Stimulated activated CD4-positive, alpha-beta T cell treated with anti-CD3 and anti-CD28 coated beads, Interleukin-1b, Interleukin-23, amount 100 ng/mL, for 4 hours (primary cell): ENCODE results near the gene TTC3.
"Not testable (repeated sequence)": the region's sequence is repeated elsewhere in the genome, so short reads cannot be mapped to it uniquely, and the experiment has no call there.

Experiments used
- DNase-seq, 2 donors: peaks; one replicate each; pipeline ENCODE4 v3.0.0-alpha.2; 2020; ENCODE audit warnings: low read depth in 2 of 2

The TTC3 gene

DNA sequence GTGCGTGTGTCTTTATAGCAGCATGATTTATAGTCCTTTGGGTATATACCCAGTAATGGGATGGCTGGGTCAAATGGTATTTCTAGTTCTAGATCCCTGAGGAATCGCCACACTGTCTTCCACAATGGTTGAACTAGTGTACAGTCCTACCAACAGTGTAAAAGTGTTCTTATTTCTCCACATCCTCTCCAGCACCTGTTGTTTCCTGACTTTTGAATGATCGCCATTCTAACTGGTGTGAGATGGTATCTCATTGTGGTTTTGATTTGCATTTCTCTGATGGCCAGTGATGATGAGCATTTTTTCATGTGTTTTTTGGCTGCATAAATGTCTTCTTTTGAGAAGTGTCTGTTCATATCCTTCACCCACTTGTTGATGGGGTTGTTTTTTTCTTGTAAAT, 149.2 kb downstream of the TTC3 start:
- not testable (repeated sequence) for DNase-seq

DNA sequence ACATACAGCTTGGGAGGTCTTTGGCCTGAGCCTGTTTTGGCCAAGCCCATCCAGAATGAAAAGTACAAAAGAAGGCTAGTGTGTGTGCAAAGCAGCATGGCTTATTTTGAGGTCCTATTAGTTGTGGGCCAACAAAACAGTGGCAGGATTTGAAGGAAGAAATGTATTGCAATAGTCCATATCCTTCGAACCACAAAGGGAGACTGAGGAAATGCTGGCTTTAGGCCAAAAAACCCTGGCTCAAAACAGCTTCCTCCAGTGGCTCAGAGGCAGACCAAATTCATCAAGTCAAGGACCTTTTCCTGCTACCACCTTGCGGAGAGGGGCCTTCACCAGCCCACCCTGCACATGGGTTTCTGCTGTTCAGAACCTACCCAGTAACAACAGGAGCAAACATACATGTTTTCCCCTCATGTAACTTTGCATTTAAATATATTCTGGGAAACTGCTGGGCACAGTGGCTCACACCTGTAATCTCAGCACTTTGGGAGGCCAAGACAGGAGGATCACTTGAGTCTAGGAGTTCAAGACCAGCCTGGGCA, 150.8 kb downstream of the TTC3 start:
- DNase-seq, result no peak

DNA sequence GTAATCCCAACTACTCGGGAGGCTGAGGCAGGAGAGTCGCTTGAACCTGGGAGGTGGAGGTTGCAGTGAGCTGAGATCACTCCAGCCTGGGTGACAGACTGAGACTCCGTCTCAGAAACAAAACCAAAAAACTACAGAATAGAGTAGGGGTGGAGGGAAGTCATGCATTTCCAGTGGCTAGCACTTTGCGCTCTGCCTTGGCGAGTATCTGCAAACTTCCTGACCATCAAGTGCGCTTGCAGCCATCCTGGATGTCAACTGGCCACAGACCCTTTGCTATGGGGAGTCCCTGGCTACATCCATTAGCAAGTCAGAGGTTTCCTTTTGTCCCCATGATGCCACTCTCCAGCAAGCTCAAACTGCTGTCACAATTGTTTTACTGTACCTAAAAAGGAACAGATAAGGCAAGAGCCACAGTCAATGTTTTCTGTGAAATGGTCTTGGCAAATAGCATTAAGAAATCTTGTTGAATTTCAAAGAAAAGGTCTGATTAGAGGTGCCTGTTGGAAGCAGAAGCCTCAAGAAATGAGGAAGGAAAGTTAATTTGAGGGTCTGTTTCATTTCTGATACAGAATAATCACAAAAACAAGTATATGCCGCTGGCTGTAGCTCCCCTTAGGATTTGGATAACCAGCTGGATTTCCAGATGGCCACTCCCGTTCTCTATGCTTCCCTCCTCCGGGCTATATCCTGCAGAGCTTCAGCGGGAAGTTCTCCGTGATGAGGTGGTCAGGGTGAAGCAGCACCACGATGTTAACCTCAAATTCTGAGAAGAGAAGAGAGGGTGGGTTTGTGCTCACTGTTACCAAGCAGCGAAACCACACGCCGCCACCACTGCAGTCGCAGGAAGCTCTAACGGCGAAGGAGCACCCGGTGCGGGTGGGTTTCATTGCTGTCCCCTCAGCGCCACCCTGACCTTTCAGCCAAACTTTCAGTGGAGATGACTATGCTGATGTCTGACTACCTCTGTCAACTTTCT, 152.1 kb downstream of the TTC3 start:
- DNase-seq, result peak; percentile 15 to 19

DNA sequence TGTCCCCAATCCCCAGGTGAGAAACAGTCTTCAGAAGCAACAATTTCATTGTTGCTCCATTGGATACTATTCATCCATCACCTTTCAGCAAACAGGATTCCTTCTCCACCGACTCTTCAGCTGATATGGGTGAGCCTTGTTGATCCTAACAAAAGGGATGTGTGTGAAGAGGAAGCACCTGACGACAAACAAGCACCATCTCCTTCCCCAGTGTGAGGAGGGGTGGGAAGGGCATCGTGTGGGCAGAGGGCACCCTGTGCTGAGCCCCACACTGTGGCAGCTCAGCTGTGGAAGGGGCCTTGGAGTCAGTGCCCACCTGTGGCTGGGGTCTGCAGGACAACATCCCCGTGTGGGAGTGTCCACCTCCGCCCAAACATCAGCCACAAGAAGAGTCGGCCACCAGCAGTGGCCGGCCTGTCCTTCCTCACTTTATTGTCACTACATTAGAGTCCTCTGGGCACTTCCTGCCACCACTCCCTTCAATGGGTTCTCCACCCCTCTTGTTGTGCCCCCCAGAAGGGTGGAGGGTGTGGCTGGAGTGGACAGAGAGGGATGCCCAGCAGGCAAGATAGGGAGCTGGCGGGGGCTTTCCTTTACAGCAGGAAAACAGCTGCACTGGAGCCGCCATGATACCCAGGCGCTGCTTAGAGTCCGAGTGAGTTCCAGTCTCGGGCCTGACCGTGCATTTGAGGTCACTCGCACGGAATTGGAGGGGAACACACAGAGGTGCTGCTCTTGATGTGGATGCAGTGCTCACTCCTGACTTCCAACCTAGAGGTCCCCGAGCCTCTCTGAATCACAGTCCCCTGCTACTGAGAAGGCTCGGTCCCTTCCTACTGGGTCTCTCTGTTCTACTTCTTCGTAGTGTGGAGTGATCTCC, 153.2 kb downstream of the TTC3 start:
- DNase-seq, result no peak

- DNase-seq, result no peak
Observed at GRCh38 chr21:37227071-37228002, 154.3 kb downstream of the TTC3 start.

DNA sequence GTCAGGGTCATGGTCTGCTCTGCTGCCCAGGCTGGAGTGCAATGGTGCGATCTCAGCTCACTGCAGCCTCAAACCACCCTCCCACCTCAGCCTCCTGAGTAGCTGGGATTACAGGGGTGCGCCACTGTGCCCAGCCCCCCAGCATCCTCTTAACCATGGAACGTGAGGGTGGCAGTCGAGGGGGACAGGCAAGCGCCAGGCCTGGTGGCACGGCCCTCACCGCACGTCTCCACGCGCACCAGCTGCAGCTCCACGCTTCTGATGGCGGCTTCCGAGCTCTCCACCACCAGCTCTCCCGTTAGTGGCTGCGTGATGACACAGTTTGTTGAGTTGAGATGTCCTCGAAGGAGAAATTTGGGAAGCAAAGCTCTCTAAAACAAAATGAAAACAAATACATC, 154.9 kb downstream of the TTC3 start:
- DNase-seq, result no peak

DNA sequence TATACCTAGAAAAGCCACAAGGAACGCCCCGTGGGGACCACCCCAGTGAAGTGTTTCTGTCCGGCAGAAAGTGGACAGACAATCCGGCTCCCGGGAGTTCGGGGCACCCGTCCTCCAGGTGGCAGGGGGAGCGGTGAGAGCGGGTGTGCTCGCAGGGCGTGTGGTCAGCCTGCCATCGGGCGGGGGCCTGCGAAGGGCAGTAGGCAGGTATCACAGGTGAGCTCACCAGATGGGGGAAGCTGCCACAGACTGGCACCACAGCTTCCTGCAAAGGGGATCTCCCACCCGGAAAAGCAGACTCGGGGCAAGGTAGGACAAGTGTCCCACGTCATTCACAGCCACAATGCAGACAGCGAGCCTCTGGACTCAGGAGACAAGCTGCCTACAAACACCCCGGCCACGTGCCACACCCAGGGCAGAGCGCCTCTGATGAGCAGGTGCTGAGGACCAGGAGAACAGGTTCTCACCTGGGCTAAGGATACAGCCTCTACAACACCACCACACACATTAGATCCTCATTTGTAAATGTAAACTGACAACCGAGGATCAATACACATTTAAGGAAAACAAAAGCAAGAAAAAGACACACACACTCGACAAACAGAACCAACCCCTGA, 157.7 kb downstream of the TTC3 start:
- no peak for DNase-seq

DNA sequence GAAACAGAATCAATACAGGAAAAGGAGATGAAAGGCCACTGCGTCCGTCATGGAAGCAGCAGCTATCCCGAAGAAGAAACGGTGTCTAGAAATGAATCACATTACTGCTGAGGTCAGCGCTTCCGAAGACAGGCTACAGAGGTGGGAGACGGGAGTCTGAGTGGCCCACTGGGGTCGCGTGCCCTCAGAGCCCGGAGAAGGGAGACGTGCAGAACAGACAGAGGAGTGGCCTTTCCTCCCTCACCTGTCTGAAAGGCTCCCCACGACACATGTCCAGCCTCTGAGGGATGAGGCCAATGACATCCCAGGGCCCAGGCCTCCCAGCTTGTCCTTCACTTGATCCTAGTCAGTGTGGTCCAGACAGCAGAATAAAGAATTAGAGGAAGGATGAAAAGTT, 158.2 kb downstream of the TTC3 start:
- no peak for DNase-seq

GRCh38 chr21:37231671-37232070, 158.6 kb downstream of the TTC3 start:
- no peak for DNase-seq

GRCh38 chr21:37232274-37233018, 159.4 kb downstream of the TTC3 start:
- DNase-seq, result no peak

- DNase-seq, result no peak
Observed at GRCh38 chr21:37233551-37234146, 160.6 kb downstream of the TTC3 start.

- no peak for DNase-seq
Observed at GRCh38 chr21:37237346-37237745, 164.3 kb downstream of the TTC3 start.

- no peak for DNase-seq
Observed at GRCh38 chr21:37237764-37238163, 164.7 kb downstream of the TTC3 start.

DNA sequence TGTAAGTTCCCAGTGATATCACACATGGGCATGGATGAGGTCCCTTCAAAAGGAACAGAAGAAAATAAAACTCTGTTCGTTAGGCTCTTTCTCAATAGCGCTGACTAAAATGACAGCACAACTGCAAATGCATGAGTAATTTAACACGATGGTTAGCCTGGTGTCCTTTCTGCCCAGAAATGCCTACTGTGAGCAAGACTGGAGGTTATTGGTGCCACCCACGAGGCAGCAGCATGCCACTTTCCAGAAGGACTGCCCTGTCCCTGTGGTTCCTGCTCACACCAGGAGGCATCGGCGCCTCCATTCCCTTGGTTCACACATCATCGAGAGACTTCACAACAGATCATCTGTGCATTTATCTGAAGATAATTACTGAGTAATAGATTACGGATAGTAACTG, 167.9 kb downstream of the TTC3 start:
- no peak for DNase-seq

DNA sequence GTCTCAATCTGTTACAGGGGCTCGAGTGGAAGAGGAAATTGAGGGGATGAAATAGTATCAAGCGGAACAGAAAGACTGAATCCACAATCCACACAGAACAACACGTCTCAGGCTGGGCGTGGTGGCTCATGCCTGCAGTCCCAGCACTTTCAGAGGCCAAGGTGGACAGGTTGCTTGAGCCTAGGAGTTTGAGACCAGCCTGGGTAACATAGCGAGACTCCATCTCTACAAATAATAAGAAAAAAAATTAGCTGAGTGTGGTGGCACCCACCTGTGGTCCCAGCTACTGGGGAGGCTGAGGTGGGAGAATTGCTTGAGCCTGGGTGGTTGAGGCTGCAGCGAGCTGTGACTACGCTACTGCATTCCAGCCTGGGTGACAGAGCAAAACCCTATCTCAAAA, 168.4 kb downstream of the TTC3 start:
- DNase-seq, result no peak

GRCh38 chr21:37243961-37244360, 170.9 kb downstream of the TTC3 start:
- DNase-seq, result no peak

DNA sequence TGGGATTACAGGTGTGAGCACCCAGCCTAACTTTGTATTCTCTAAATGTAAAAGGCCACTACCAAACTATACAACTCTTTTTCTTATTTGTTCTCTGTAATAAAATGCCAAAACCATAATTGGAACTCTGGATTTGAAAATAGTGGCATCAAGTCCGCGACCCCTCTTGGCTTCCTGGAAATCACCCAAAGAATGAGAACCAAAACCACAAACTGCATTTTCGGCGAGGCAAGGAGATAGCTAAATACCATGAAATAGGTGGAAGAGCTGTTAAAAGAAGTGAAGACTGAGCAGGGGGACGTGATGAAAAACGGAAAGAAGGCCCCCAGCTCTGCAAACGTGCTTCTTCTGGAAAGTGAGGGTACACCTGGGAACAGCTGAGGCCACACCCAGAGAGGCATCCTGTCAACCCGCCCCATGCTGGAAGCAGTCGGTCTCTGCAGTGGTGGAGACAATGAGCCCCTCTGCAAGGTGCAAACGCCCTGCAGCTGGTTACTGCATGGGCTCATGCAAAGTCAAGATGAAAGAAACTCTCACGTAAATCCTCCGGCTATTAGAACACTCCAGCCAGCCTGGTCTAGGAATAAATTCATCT, 171.5 kb downstream of the TTC3 start:
- DNase-seq, result no peak

GRCh38 chr21:37245151-37245550, 172.1 kb downstream of the TTC3 start:
- no peak for DNase-seq

- DNase-seq, result no peak
Observed at GRCh38 chr21:37248298-37248697, 175.2 kb downstream of the TTC3 start.
